ENCODE data around the gene TTC33. TPM values are rescaled to one million over a fixed set of nuclear protein-coding genes. Genes with fewer than 3 reads are reported as not detected.

Gene TTC33
- total and polyA plus RNA-seq, 2 of the 13 experiments (the other 11 are each of a cell fraction or from before 2014, with no cell fraction given), result 4.5 to 20.0 TPM

GRCh38 chr5:40784027-40784653 is 28.4 kb upstream of the TTC33 start (continued):
- TF ChIP-seq SOX6 (IDR thresholded peaks at IDR 0.05) (no peak), SOX6 (CRISPR knock-in tag; IDR thresholded peaks at IDR 0.05) (peak; percentile 27; the same call in 1 of the 2 replicates), CBX1 (IDR thresholded peaks at IDR 0.05; ENCODE audit: low read depth) (no peak), MED1 (CRISPR knock-in tag; IDR thresholded peaks at IDR 0.05) (peak; percentile 71; the same call in 1 of the 2 replicates), POLR2G (IDR thresholded peaks at IDR 0.05; ENCODE audit: low read depth, low read length) (peak; percentile 57; the same call in 1 of the 2 replicates), ZNF83 (CRISPR knock-in tag; IDR thresholded peaks at IDR 0.05; ENCODE audit: borderline replicate concordance) (no peak), ZFP36L1 (CRISPR knock-in tag; IDR thresholded peaks at IDR 0.05) (peak; percentile 45; the same call in 1 of the 2 replicates), REPIN1 (CRISPR knock-in tag; IDR thresholded peaks at IDR 0.05; ENCODE audit: borderline replicate concordance, low read depth) (0 out of 2 replicates have a peak, but pooled peaks have one; percentile 17), ZBTB20 (CRISPR knock-in tag; IDR thresholded peaks at IDR 0.05; ENCODE audit: borderline replicate concordance, low read depth) (0 out of 2 replicates have a peak, but pooled peaks have one; percentile 31), KLF16 (CRISPR knock-in tag; IDR thresholded peaks at IDR 0.05) (peak in 1 of 2 experiments; percentile 50; a peak in 1 of 4 replicates), ZNF710 (CRISPR knock-in tag; IDR thresholded peaks at IDR 0.05; ENCODE audit: borderline replicate concordance) (no peak), GATAD1 (CRISPR knock-in tag; IDR thresholded peaks at IDR 0.05) (peak; percentile 40; the same call in 1 of the 2 replicates), ZNF720 (CRISPR knock-in tag; IDR thresholded peaks at IDR 0.05) (no peak), ZFP62 (CRISPR knock-in tag; IDR thresholded peaks at IDR 0.05) (no peak), ZFY (CRISPR knock-in tag; IDR thresholded peaks at IDR 0.05) (no peak), PAXIP1 (CRISPR knock-in tag; conservative IDR thresholded peaks at IDR 0.05) (peak; percentile 97), HNF1A (IDR thresholded peaks at IDR 0.05; ENCODE audit: low read depth) (peak; percentile 95), HNF1A (CRISPR knock-in tag; IDR thresholded peaks at IDR 0.05; ENCODE audit: borderline replicate concordance) (peak; percentile 98), TEAD3 (CRISPR knock-in tag; optimal IDR thresholded peaks at IDR 0.05; ENCODE audit: borderline replicate concordance) (peak; percentile 30), HNRNPK (IDR thresholded peaks at IDR 0.05; ENCODE audit: low read depth, low read length, poor library complexity, severe bottlenecking) (peak; percentile 73), SIX1 (CRISPR knock-in tag; IDR thresholded peaks at IDR 0.05; ENCODE audit: borderline replicate concordance) (0 out of 2 replicates have a peak, but pooled peaks have one; percentile 21)
